WTC11 (cell line): ENCODE measurements around the gene LIG3. TPM values are rescaled to one million over a fixed set of nuclear protein-coding genes. Genes with fewer than 3 reads are reported as not detected.

Source experiments
- ATAC-seq: fragments of 200-7000 bp; cut with Tn5 transposase; 2 replicates; pipeline ENCODE4 v1.10.0; 2021; ENCODE audit warnings: mild to moderate bottlenecking, moderate library complexity
- CTCF ChIA-PET: fragments of 300-600 bp; sonication (Branson Sonifier 250); formaldehyde crosslinking; loops from one replicate; lab custom pipeline; 2021; ENCODE audit warnings: antibody characterized with exemption; lab: Charles Lee
- POLR2A ChIA-PET: fragments of 350-600 bp; sonication (Branson Sonifier 250); formaldehyde crosslinking; loops from one replicate; lab custom pipeline; 2021; ENCODE audit warnings: antibody characterized with exemption; lab: Charles Lee
- DNase-seq: peaks from one replicate; pipeline ENCODE4 v3.0.0; 2021; ENCODE audit warnings: low spot score
- H3K27ac Mint-ChIP-seq: 2 replicates; pipeline ENCODE4 v1.8.0; 2021; ENCODE audit warnings: mixed read lengths
- H3K27me3 Mint-ChIP-seq: 2 replicates; pipeline ENCODE4 v1.8.0; 2021; ENCODE audit warnings: low read depth, mild to moderate bottlenecking, moderate library complexity, mixed read lengths
- H3K36me3 Mint-ChIP-seq: 2 replicates; pipeline ENCODE4 v1.8.0; 2021; ENCODE audit warnings: mixed read lengths
- H3K4me1 Mint-ChIP-seq: 2 replicates; pipeline ENCODE4 v1.8.0; 2022; ENCODE audit warnings: mixed read lengths
- H3K4me3 Mint-ChIP-seq: 2 replicates; pipeline ENCODE4 v1.8.0; 2021; ENCODE audit warnings: mild to moderate bottlenecking, moderate library complexity, mixed read lengths
- H3K9me3 Mint-ChIP-seq: 2 replicates; pipeline ENCODE4 v1.8.0; 2021; ENCODE audit warnings: mixed read lengths
- CREB1 ChIP-seq: sonication (generic); formaldehyde crosslinking; IDR thresholded peaks from 2 replicates; pipeline ENCODE4 v1.8.0; 2023; ENCODE audit warnings: mild to moderate bottlenecking, missing genetic modification reagents
- GABPB1 ChIP-seq: sonication (generic); formaldehyde crosslinking; IDR thresholded peaks from 2 replicates; pipeline ENCODE4 v1.8.1; 2023; ENCODE audit warnings: mild to moderate bottlenecking, missing genetic modification reagents
- NFATC4 ChIP-seq: fragments of 250-450 bp; sonication (Bioruptor Pico); IDR thresholded peaks from 2 replicates; pipeline ENCODE4 v1.9.0; 2021; ENCODE audit warnings: mild to moderate bottlenecking
- NFE2L1 ChIP-seq: sonication (generic); formaldehyde crosslinking; IDR thresholded peaks from 2 replicates; pipeline ENCODE4 v1.8.1; 2023; ENCODE audit warnings: missing genetic modification reagents
- NFYB ChIP-seq: sonication (generic); formaldehyde crosslinking; conservative IDR thresholded peaks from 2 replicates; pipeline ENCODE4 v1.8.0; 2022; ENCODE audit warnings: low read depth, missing genetic modification reagents
- PRRX2 ChIP-seq: fragments of 250-450 bp; sonication (Bioruptor Pico); IDR thresholded peaks from 2 replicates; pipeline ENCODE4 v1.8.0; 2021; ENCODE audit warnings: mild to moderate bottlenecking
- USF1 ChIP-seq: sonication (generic); formaldehyde crosslinking; IDR thresholded peaks from 2 replicates; pipeline ENCODE4 v1.8.0; 2022; ENCODE audit warnings: mild to moderate bottlenecking, missing genetic modification reagents
- ZBTB21 ChIP-seq: sonication (generic); formaldehyde crosslinking; IDR thresholded peaks from 2 replicates; pipeline ENCODE4 v1.8.1; 2023; ENCODE audit warnings: mild to moderate bottlenecking, missing genetic modification reagents, borderline replicate concordance
- ZNF219 ChIP-seq: sonication (generic); formaldehyde crosslinking; IDR thresholded peaks from 2 replicates; pipeline ENCODE4 v1.8.0; 2023; ENCODE audit warnings: missing genetic modification reagents, mild to moderate bottlenecking, borderline replicate concordance
- ZSCAN18 ChIP-seq: fragments of 250-450 bp; sonication (Bioruptor Pico); IDR thresholded peaks from 2 replicates; pipeline ENCODE4 v2.1.2; 2022; ENCODE audit warnings: mild to moderate bottlenecking, moderate library complexity
- total RNA-seq: library from RNA; stranded (reverse); gene quantifications from 3 replicates; pipeline ENCODE4 v1.2.3, GENCODE V29; 2021
- TF ChIP-seq, protein P1 (sequence below): sonication (generic); formaldehyde crosslinking; IDR thresholded peaks from 2 replicates; pipeline ENCODE4 v1.8.1; 2023; ENCODE audit warnings: mild to moderate bottlenecking, missing genetic modification reagents
- TF ChIP-seq, protein P2 (sequence below): sonication (generic); formaldehyde crosslinking; IDR thresholded peaks from 2 replicates; pipeline ENCODE4 v1.8.1; 2023; ENCODE audit warnings: mild to moderate bottlenecking, missing genetic modification reagents, borderline replicate concordance

The LIG3 gene
- total RNA-seq, 1 experiment from 2014 or later = 92.3 TPM

DNA sequence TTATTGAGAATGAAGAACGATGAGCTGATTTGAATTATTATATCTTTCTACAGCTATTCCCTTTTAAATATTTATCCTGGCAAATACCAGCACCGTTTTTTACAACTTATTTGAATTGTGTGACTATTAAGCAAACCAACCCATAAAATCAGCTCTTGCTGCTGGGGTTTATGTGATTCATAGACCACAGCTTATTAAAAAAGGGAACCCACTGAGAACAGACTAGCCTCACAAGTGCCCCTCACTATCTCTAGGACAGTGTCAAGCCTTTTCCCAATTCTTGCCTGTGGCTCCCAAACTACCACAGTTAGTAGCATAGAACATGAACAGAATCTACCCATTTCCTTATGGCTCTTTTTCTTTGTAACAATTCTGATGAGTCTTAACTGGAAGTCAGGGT lies 6.1 kb upstream of the LIG3 start:
- ATAC-seq (no peak), DNase-seq (no peak)
- TF ChIP-seq NFYB (no peak), PRRX2 (CRISPR knock-in tag) (no peak), ZBTB21 (CRISPR knock-in tag) (no peak), USF1 (CRISPR knock-in tag) (no peak), ZNF219 (CRISPR knock-in tag) (no peak), CREB1 (CRISPR knock-in tag) (no peak), ZSCAN18 (CRISPR knock-in tag) (no peak)
- TF ChIP-seq, protein P1, sequence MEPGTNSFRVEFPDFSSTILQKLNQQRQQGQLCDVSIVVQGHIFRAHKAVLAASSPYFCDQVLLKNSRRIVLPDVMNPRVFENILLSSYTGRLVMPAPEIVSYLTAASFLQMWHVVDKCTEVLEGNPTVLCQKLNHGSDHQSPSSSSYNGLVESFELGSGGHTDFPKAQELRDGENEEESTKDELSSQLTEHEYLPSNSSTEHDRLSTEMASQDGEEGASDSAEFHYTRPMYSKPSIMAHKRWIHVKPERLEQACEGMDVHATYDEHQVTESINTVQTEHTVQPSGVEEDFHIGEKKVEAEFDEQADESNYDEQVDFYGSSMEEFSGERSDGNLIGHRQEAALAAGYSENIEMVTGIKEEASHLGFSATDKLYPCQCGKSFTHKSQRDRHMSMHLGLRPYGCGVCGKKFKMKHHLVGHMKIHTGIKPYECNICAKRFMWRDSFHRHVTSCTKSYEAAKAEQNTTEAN (CRISPR knock-in tag) = no peak
- TF ChIP-seq, protein P2, sequence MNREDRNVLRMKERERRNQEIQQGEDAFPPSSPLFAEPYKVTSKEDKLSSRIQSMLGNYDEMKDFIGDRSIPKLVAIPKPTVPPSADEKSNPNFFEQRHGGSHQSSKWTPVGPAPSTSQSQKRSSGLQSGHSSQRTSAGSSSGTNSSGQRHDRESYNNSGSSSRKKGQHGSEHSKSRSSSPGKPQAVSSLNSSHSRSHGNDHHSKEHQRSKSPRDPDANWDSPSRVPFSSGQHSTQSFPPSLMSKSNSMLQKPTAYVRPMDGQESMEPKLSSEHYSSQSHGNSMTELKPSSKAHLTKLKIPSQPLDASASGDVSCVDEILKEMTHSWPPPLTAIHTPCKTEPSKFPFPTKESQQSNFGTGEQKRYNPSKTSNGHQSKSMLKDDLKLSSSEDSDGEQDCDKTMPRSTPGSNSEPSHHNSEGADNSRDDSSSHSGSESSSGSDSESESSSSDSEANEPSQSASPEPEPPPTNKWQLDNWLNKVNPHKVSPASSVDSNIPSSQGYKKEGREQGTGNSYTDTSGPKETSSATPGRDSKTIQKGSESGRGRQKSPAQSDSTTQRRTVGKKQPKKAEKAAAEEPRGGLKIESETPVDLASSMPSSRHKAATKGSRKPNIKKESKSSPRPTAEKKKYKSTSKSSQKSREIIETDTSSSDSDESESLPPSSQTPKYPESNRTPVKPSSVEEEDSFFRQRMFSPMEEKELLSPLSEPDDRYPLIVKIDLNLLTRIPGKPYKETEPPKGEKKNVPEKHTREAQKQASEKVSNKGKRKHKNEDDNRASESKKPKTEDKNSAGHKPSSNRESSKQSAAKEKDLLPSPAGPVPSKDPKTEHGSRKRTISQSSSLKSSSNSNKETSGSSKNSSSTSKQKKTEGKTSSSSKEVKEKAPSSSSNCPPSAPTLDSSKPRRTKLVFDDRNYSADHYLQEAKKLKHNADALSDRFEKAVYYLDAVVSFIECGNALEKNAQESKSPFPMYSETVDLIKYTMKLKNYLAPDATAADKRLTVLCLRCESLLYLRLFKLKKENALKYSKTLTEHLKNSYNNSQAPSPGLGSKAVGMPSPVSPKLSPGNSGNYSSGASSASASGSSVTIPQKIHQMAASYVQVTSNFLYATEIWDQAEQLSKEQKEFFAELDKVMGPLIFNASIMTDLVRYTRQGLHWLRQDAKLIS (CRISPR knock-in tag) = no peak
- H3K4me3 Mint-ChIP-seq = no peak overlapping the region
- peaks cover 2% of the 10 kb centered on the region for H3K4me1 Mint-ChIP-seq
- CTCF ChIA-PET = interaction anchor here (1.4 to 1.7 kb wide), 2 partner anchors 432 to 447 kb away, joined by 4 to 5 read pairs; no protein-coding TSS in a partner anchor
- no peak overlapping the region for H3K27ac Mint-ChIP-seq
- no peaks in the 10 kb centered on the region for H3K9me3 Mint-ChIP-seq
- H3K36me3 Mint-ChIP-seq = no peaks in the 10 kb centered on the region
- H3K27me3 Mint-ChIP-seq = peaks cover 10% of the 10 kb centered on the region; the same call in 1 of the 2 replicates
- POLR2A ChIA-PET = no interaction called here

DNA sequence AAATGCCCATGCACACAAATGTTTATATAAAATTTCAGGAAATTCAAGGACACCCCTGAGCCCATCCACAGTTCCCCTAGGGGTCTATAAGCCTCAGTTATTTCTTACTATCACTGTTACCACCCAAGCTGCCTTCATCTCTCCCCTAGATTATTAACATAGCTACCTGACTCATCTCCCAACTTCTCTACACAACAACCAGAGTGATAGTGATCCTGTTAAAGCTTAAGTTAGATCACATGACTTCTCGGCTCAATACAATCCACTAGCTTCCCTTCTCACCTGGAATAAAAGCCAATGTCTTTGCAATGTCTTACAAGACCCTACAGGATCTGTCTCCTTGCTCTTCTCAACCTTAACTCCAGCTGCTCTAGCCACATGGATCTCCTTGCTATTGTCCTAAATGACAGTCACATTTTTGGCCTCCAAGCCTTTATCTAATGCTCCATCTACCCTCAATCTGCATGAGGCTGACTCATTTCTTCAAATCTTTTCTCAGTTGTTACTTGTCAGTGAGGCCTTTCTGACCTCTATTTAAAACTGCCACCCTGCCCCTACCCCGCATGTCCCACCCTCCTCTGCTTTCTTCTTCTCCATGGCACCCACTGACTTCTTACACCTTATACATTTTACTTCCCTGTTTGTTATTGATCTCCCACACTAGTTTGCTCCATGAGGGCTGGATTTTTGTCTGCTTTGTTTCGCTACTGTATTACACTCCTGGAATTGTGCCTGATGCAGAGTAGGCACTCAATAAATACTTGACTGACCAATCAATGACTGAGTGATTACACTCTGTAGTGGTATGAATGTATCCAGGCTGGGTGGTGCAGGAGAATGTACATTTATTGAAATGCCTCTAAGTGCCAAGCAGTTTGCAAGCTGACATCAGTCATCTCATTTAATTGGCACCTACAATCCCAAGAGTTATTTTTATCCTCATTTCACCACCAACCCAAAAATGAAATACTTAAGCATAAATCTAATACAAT lies 5.2 kb upstream of the LIG3 start:
- DNase-seq (no peak), ATAC-seq (no peak)
- CTCF ChIA-PET = interaction anchor here (1.4 to 1.7 kb wide), 2 partner anchors 433 to 448 kb away, joined by 4 to 5 read pairs; no protein-coding TSS in a partner anchor
- Mint-ChIP-seq H3K4me3 (no peak overlapping the region), H3K9me3 (no peaks in the 10 kb centered on the region), H3K36me3 (no peaks in the 10 kb centered on the region), H3K27ac (no peak overlapping the region), H3K27me3 (peaks cover 10% of the 10 kb centered on the region; the same call in 1 of the 2 replicates), H3K4me1 (peaks cover 10% of the 10 kb centered on the region)
- TF ChIP-seq NFATC4 (CRISPR knock-in tag) (no peak), NFE2L1 (CRISPR knock-in tag) (no peak), GABPB1 (CRISPR knock-in tag) (no peak)
- TF ChIP-seq, protein P1 (CRISPR knock-in tag) = no peak
- TF ChIP-seq, protein P2 (CRISPR knock-in tag) = no peak
- POLR2A ChIA-PET = no interaction called here
